Calu3 (cell line): Measurements from ENCODE around the gene SLC35E4. TPM values are rescaled to one million over a fixed set of nuclear protein-coding genes. Genes with fewer than 3 reads are reported as not detected.

ENCODE experiments used
- BruUV-seq: library from RNA; stranded (reverse); fragments of 400-500 nt; replicated peaks from 2 replicates; lab custom pipeline; 2021; lab: Mats Ljungman, UMichigan
- CTCF ChIA-PET: fragments of 300-600 bp; sonication (Branson Sonifier 250); formaldehyde crosslinking; loops from one replicate; lab custom pipeline; 2022; ENCODE audit warnings: antibody characterized with exemption; lab: Charles Lee
- DNase-seq: peaks from one replicate; pipeline ENCODE4 v3.0.0; 2022
- H3K27ac Mint-ChIP-seq: one replicate; pipeline ENCODE4 v1.8.0; 2022; ENCODE audit warnings: mixed read lengths; ENCODE audit not compliant: unreplicated experiment
- H3K27me3 Mint-ChIP-seq: one replicate; pipeline ENCODE4 v1.8.0; 2022; ENCODE audit warnings: mixed read lengths; ENCODE audit not compliant: unreplicated experiment
- H3K36me3 Mint-ChIP-seq: one replicate; pipeline ENCODE4 v1.8.0; 2022; ENCODE audit warnings: mild to moderate bottlenecking, moderate library complexity, mixed read lengths; ENCODE audit not compliant: insufficient read depth, unreplicated experiment
- H3K4me1 Mint-ChIP-seq: one replicate; pipeline ENCODE4 v1.8.0; 2022; ENCODE audit warnings: mild to moderate bottlenecking, low read depth, mixed read lengths; ENCODE audit not compliant: unreplicated experiment
- H3K4me3 Mint-ChIP-seq: one replicate; pipeline ENCODE4 v1.8.0; 2022; ENCODE audit warnings: mild to moderate bottlenecking, low read depth, moderate library complexity, mixed read lengths; ENCODE audit not compliant: unreplicated experiment
- H3K9me3 Mint-ChIP-seq: one replicate; pipeline ENCODE4 v1.8.0; 2022; ENCODE audit warnings: low read depth, mixed read lengths; ENCODE audit not compliant: unreplicated experiment
- CTCF ChIP-seq: fragments of 200-600 bp; IDR thresholded peaks from one replicate; pipeline ENCODE4 v1.8.0; 2022; ENCODE audit warnings: antibody characterized with exemption; ENCODE audit not compliant: unreplicated experiment
- intact Hi-C: fragments of 100-400 bp; cut with micrococcal nuclease; formaldehyde crosslinking; loops from one replicate; pipeline ENCODE4 v1.10.0; 2022; ENCODE audit not compliant: unreplicated experiment
- total RNA-seq: library from RNA; stranded (reverse); gene quantifications from 2 replicates; pipeline ENCODE4 v1.2.3, GENCODE V29; 2022

The SLC35E4 gene
- total RNA-seq, 1 experiment from 2014 or later: 3.2 TPM

- peak; percentile 94 for TF ChIP-seq CTCF
- Mint-ChIP-seq H3K4me1 (peaks cover 8% of the 10 kb centered on the region), H3K27me3 (no peaks in the 10 kb centered on the region), H3K27ac (peak overlapping the region; percentile 44), H3K4me3 (peak overlapping the region; percentile 75), H3K36me3 (peaks cover 24% of the 10 kb centered on the region), H3K9me3 (peaks cover 3% of the 10 kb centered on the region)
- BruUV-seq: no TSS peak
- intact Hi-C loops: loop anchor here (1.0 kb wide), 1 partner anchor 121 kb away; no protein-coding TSS in a partner anchor
- CTCF ChIA-PET: interaction anchor here (0.5 to 4.0 kb wide), 16 partner anchors 14 to 294 kb away, joined by 3 to 83 read pairs (median 4); partner anchors contain the start of genes DUSP18, OSBP2, SEC14L2 and TCN2
- peak; percentile 88 for DNase-seq
These were observed 929 bp upstream of the SLC35E4 start for GRCh38 chr22:30634471-30635233.

DNA sequence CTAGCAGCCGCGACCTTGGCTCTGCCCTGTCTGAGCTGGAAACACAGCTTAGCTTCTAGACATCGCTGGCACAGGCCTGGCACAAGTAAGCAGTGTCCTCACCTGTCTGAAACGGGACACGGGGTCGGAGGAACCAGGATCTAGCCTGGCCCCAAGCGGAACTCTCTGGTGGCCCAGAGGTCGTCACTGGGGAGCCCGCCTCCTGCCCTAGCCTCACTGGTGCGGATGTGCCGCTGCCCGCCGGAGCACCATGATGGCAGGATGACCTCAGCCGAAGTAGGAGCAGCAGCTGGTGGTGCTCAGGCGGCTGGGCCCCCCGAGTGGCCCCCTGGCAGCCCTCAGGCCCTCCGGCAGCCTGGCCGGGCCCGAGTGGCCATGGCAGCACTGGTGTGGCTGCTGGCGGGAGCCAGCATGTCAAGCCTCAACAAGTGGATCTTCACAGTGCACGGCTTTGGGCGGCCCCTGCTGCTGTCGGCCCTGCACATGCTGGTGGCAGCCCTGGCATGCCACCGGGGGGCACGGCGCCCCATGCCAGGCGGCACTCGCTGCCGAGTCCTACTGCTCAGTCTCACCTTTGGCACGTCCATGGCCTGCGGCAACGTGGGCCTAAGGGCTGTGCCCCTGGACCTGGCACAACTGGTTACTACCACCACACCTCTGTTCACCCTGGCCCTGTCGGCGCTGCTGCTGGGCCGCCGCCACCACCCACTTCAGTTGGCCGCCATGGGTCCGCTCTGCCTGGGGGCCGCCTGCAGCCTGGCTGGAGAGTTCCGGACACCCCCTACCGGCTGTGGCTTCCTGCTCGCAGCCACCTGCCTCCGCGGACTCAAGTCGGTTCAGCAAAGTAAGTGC is 871 bp downstream of the SLC35E4 start:
- Mint-ChIP-seq H3K27ac (peak overlapping the region; percentile 44), H3K27me3 (no peaks in the 10 kb centered on the region), H3K36me3 (peaks cover 24% of the 10 kb centered on the region), H3K4me1 (peaks cover 8% of the 10 kb centered on the region), H3K4me3 (peak overlapping the region; percentile 75), H3K9me3 (peaks cover 3% of the 10 kb centered on the region)
- peak; percentile 21 for DNase-seq
- intact Hi-C loops: no loop called here
- CTCF ChIA-PET: interaction anchor here (0.6 to 4.0 kb wide), 4 partner anchors 9 to 1076 kb away, joined by 3 to 83 read pairs (median 4); no protein-coding TSS in a partner anchor
- BruUV-seq: no TSS peak
- peak; percentile 32 for TF ChIP-seq CTCF

DNA sequence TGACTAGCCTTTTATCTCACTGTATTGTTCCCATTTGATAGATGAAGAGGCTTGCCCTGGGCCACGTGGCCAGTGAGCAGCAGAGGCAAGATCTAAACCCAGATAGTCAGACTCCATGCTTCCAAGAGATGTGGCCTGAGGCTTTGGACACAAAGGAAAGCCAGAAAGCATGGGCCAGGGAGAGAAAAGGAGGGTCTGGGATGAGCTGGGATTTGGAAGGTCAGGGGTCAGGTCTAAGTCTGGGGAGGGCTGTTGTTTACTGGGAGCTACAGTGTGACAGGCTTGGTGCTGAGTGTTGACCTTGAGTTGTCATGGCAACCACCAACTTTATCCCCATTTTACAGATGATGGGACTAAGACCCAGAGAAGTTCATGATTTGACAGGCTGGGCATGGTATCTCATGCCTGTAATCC is 2.1 kb downstream of the SLC35E4 start:
- DNase-seq: no peak
- peaks cover 24% of the 10 kb centered on the region for H3K36me3 Mint-ChIP-seq
- BruUV-seq: no TSS peak
- H3K4me1 Mint-ChIP-seq: peaks cover 8% of the 10 kb centered on the region
- H3K27me3 Mint-ChIP-seq: no peaks in the 10 kb centered on the region
- no peak for TF ChIP-seq CTCF
- H3K4me3 Mint-ChIP-seq: no peak overlapping the region
- intact Hi-C loops: no loop called here
- CTCF ChIA-PET: no interaction called here
- H3K9me3 Mint-ChIP-seq: peaks cover 3% of the 10 kb centered on the region
- no peak overlapping the region for H3K27ac Mint-ChIP-seq

GRCh38 chr22:30640361-30640760 is 4.8 kb downstream of the SLC35E4 start:
- CTCF ChIA-PET: interaction anchor here (0.6 kb wide), 1 partner anchor 33 kb away, joined by 4 read pairs; the partner anchor contains the start of gene TCN2
- DNase-seq: no peak
- no TSS peak for BruUV-seq

More at GRCh38 chr22:30640361-30640760, 4.8 kb downstream of the SLC35E4 start:
- Mint-ChIP-seq H3K27ac (no peak overlapping the region), H3K4me3 (no peak overlapping the region), H3K4me1 (peaks cover 8% of the 10 kb centered on the region), H3K27me3 (no peaks in the 10 kb centered on the region), H3K36me3 (peaks cover 12% of the 10 kb centered on the region), H3K9me3 (peaks cover 3% of the 10 kb centered on the region)
- TF ChIP-seq CTCF: no peak
- intact Hi-C loops: no loop called here
